DND-41 (cell line): ENCODE data around the gene P3R3URF.

ENCODE experiments used
- ATAC-seq: fragments of 200-7000 bp; cut with Tn5 transposase; 3 replicates; pipeline ENCODE4 v1.9.1; 2021; ENCODE audit warnings: low read depth; ENCODE audit not compliant: insufficient read depth
- DNase-seq: peaks from one replicate; pipeline ENCODE4 v3.0.0-alpha.2; 2020
- H2AFZ ChIP-seq: 2 replicates; pipeline ENCODE4 v1.6.0; 2012; ENCODE audit warnings: low read depth, low read length
- H3K27ac ChIP-seq: 2 replicates; pipeline ENCODE4 v1.5.1; 2012; ENCODE audit warnings: low read length, inconsistent platforms
- H3K27me3 ChIP-seq: fragments of 200-600 bp; sonication (generic); 2 replicates; pipeline ENCODE4 v1.6.0; 2012; ENCODE audit warnings: low read length, mild to moderate bottlenecking, inconsistent platforms; ENCODE audit not compliant: insufficient read depth, poor library complexity
- H3K36me3 ChIP-seq: 2 replicates; pipeline ENCODE4 v1.5.1; 2012; ENCODE audit warnings: low read length, inconsistent platforms; ENCODE audit not compliant: insufficient read depth
- H3K4me1 ChIP-seq: 2 replicates; pipeline ENCODE4 v1.5.1; 2012; ENCODE audit warnings: mild to moderate bottlenecking, low read length; ENCODE audit not compliant: insufficient read depth
- H3K4me2 ChIP-seq: 2 replicates; pipeline ENCODE4 v1.6.0; 2012; ENCODE audit warnings: mild to moderate bottlenecking, moderate library complexity, low read length, inconsistent platforms; ENCODE audit not compliant: insufficient read depth
- H3K4me3 ChIP-seq, 2 experiments: fragments of 200-600 bp in 1 of 2; shearing (Covaris generic) in 1 of 2; 2 replicates each; pipeline ENCODE4 v1.5.1; 2012 to 2016; ENCODE audit warnings: inconsistent platforms in 2 of 2, low read length in 2 of 2, mild to moderate bottlenecking in 2 of 2, low read depth in 1 of 2, moderate library complexity in 1 of 2
- H3K79me2 ChIP-seq: 2 replicates; pipeline ENCODE4 v1.6.0; 2012; ENCODE audit warnings: low read length, inconsistent platforms; ENCODE audit not compliant: insufficient read depth
- H3K9ac ChIP-seq: 2 replicates; pipeline ENCODE4 v1.6.0; 2012; ENCODE audit warnings: low read depth, mild to moderate bottlenecking, inconsistent platforms, low read length, moderate library complexity
- H3K9me3 ChIP-seq: 2 replicates; pipeline ENCODE4 v1.5.1; 2012; ENCODE audit warnings: low read length, moderate library complexity, mild to moderate bottlenecking, inconsistent platforms; ENCODE audit not compliant: insufficient read depth, severe bottlenecking
- H4K20me1 ChIP-seq: 2 replicates; pipeline ENCODE4 v1.6.0; 2012; ENCODE audit warnings: low read length; ENCODE audit not compliant: insufficient read depth
- EZH2 ChIP-seq: IDR thresholded peaks from 3 replicates; pipeline ENCODE4 v1.6.1; 2012; ENCODE audit warnings: borderline replicate concordance, low read depth, mild to moderate bottlenecking, moderate library complexity, low read length, inconsistent platforms; ENCODE audit not compliant: severe bottlenecking
- TF ChIP-seq, protein P1 (sequence below): IDR thresholded peaks from 2 replicates; pipeline ENCODE4 v1.5.1; 2012; ENCODE audit warnings: borderline replicate concordance, low read length, moderate library complexity, mild to moderate bottlenecking; ENCODE audit not compliant: poor library complexity, severe bottlenecking; ENCODE audit errors: extremely low read depth

The P3R3URF gene

GRCh38 chr1:46206399-46206798, 30.1 kb upstream of the P3R3URF start:
- no peak for ATAC-seq
- Histone ChIP-seq H3K27me3 (no peaks in the 10 kb centered on the region), H2AFZ (no peak overlapping the region), H3K36me3 (no peaks in the 10 kb centered on the region), H3K9ac (no peak overlapping the region), H3K4me3 (no peak overlapping the region), H3K27ac (no peak overlapping the region), H3K79me2 (no peaks in the 10 kb centered on the region), H4K20me1 (no peaks in the 10 kb centered on the region), H3K4me1 (peaks cover 15% of the 10 kb centered on the region), H3K9me3 (no peaks in the 10 kb centered on the region), H3K4me2 (no peak overlapping the region)
- no peak for DNase-seq
- TF ChIP-seq, protein P1, sequence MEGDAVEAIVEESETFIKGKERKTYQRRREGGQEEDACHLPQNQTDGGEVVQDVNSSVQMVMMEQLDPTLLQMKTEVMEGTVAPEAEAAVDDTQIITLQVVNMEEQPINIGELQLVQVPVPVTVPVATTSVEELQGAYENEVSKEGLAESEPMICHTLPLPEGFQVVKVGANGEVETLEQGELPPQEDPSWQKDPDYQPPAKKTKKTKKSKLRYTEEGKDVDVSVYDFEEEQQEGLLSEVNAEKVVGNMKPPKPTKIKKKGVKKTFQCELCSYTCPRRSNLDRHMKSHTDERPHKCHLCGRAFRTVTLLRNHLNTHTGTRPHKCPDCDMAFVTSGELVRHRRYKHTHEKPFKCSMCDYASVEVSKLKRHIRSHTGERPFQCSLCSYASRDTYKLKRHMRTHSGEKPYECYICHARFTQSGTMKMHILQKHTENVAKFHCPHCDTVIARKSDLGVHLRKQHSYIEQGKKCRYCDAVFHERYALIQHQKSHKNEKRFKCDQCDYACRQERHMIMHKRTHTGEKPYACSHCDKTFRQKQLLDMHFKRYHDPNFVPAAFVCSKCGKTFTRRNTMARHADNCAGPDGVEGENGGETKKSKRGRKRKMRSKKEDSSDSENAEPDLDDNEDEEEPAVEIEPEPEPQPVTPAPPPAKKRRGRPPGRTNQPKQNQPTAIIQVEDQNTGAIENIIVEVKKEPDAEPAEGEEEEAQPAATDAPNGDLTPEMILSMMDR: no peak
- TF ChIP-seq EZH2: no peak

GRCh38 chr1:46205791-46206190, 29.5 kb upstream of the P3R3URF start:
- H3K4me1 ChIP-seq: peaks cover 15% of the 10 kb centered on the region
- H3K79me2 ChIP-seq: no peaks in the 10 kb centered on the region
- no peak overlapping the region for H3K4me3 ChIP-seq
- TF ChIP-seq EZH2: no peak
- TF ChIP-seq, protein P1: no peak
- H2AFZ ChIP-seq: no peak overlapping the region
- no peak for ATAC-seq
- no peak overlapping the region for H3K27ac ChIP-seq
- no peak overlapping the region for H3K4me2 ChIP-seq
- no peaks in the 10 kb centered on the region for H4K20me1 ChIP-seq
- H3K36me3 ChIP-seq: no peaks in the 10 kb centered on the region
- H3K27me3 ChIP-seq: no peaks in the 10 kb centered on the region
- H3K9me3 ChIP-seq: no peaks in the 10 kb centered on the region
- no peak overlapping the region for H3K9ac ChIP-seq
- no peak for DNase-seq

GRCh38 chr1:46205141-46205540, 28.9 kb upstream of the P3R3URF start:
- no peak for ATAC-seq
- TF ChIP-seq, protein P1: no peak
- no peak for TF ChIP-seq EZH2
- Histone ChIP-seq H3K4me1 (peaks cover 15% of the 10 kb centered on the region), H3K36me3 (no peaks in the 10 kb centered on the region), H3K9me3 (no peaks in the 10 kb centered on the region), H3K4me3 (no peak overlapping the region), H3K9ac (no peak overlapping the region), H3K79me2 (no peaks in the 10 kb centered on the region), H3K27me3 (no peaks in the 10 kb centered on the region), H3K4me2 (no peak overlapping the region), H3K27ac (no peak overlapping the region), H4K20me1 (no peaks in the 10 kb centered on the region), H2AFZ (no peak overlapping the region)
- no peak for DNase-seq

DNA sequence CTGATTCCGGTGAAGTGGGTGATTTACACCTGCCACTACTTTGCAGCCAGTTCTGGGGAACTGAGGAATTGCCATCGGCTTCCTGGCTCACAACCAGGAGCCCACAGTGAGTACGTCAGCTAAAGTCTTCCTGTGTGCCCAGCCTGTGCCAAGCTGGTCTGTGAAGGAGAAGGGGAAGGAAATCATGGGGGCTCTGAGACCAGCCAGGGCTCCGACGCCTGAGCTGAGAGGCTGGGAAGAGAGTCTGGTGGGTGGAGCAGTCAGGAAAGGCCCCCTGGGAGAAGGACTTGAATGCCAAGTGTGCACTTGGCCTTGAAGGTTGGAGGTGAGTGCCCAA, 28.1 kb upstream of the P3R3URF start:
- Histone ChIP-seq H4K20me1 (no peaks in the 10 kb centered on the region), H3K27me3 (no peaks in the 10 kb centered on the region), H3K79me2 (no peaks in the 10 kb centered on the region), H3K9ac (0 out of 2 replicates have a peak overlapping the region, but pooled peaks have one; percentile 55), H2AFZ (peak overlapping the region; percentile 11; the same call in 1 of the 2 replicates), H3K4me2 (peak overlapping the region; percentile 84), H3K4me1 (peaks cover 19% of the 10 kb centered on the region), H3K4me3 (no peak overlapping the region), H3K36me3 (no peaks in the 10 kb centered on the region), H3K9me3 (no peaks in the 10 kb centered on the region), H3K27ac (no peak overlapping the region)
- DNase-seq: no peak
- TF ChIP-seq, protein P1: no peak
- TF ChIP-seq EZH2: no peak
- ATAC-seq: no peak
